T-helper 1 cell treated with Interleukin-12 subunit alpha and Interleukin-12 subunit beta and Interleukin-4 antibody, amounts not matched to agents 30 μg/mL and 1 μg/mL, for 36 hours (primary cell): ENCODE results near the gene GGA3.
A peak's percentile ranks its signal among the peaks of the same experiment; 100 is the strongest.

Source experiments
- H3K27ac Mint-ChIP-seq: one replicate; pipeline ENCODE4 v1.8.0; 2021; ENCODE audit warnings: mild to moderate bottlenecking, mixed read lengths
- H3K27me3 Mint-ChIP-seq: one replicate; pipeline ENCODE4 v1.8.0; 2021; ENCODE audit warnings: low read depth, mixed read lengths
- H3K36me3 Mint-ChIP-seq: one replicate; pipeline ENCODE4 v1.8.0; 2021; ENCODE audit warnings: low read depth, mixed read lengths
- H3K4me1 Mint-ChIP-seq: one replicate; pipeline ENCODE4 v1.8.0; 2021; ENCODE audit warnings: low read depth, mixed read lengths
- H3K4me3 Mint-ChIP-seq: one replicate; pipeline ENCODE4 v1.8.0; 2021; ENCODE audit warnings: mild to moderate bottlenecking, moderate library complexity, mixed read lengths
- H3K9me3 Mint-ChIP-seq: one replicate; pipeline ENCODE4 v1.8.0; 2021; ENCODE audit warnings: mixed read lengths

Gene GGA3

DNA sequence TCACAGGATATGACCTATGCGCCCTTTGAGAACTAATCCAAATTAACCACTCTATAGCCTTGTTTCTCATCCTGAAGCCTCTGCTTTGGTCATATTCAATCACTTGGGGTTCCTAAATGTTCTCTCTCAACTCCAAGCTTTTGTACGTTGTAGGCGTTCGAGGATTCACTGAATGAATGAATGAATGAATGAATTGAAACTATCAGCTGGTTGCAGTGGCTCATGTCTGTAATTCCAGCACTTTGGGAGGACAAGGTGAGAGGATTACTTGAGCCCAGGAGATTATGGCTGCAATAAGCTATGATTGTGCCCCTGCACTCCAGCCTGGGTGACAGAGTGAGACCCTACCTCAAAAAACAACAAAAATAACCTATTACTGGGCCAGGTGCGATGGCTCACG, 72.8 kb downstream of the GGA3 start:
- Mint-ChIP-seq H3K9me3 (no peaks in the 10 kb centered on the region), H3K4me1 (peaks cover 15% of the 10 kb centered on the region), H3K27ac (peak overlapping the region; percentile 36), H3K27me3 (no peaks in the 10 kb centered on the region), H3K36me3 (no peaks in the 10 kb centered on the region), H3K4me3 (no peak overlapping the region)
